ENCODE data around the gene CNTN5.

CNTN5 gene

DNA sequence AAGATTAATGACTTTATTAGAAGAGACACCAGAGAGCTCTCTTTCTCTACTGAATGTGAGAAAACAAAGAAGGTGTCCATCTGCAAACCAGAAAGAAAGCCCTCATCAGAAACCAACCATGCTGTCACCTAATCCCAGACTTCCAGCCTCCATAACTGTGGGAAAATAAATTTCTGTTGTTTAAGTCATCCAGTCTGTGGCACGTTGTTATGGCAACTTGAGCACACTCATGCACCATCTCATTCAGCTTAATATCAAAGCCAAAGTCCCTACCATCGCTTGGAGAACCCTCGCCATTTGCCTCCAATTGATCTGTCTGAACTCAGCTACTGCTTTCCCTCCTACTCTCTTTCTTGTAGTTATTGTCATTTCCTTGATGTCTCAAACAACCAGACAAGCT, 900.2 kb downstream of the CNTN5 start:
- no peak for DNase-seq (ENCODE audit: low read depth in 2 of 2)

DNA sequence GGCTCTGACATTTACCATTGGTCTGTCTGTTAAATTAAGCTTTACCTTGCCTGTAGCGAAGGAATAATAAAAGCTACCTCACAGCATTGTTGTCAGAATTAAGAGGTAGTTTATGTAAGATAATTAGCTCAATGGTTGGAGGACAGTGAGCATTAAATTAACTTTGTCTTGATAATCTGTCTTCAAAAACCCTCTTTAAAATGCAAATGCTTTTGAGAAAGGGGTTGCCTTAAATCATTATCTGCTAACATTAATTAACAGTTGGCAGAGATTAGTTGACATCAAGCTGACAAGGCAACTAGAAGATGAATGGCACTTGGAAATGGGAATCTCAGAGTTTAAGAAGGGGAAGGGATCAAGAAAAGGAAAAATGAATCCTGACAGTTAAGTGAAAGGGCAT, 905.2 kb downstream of the CNTN5 start:
- DNase-seq (ENCODE audit: low read depth in 2 of 2), result no peak

DNA sequence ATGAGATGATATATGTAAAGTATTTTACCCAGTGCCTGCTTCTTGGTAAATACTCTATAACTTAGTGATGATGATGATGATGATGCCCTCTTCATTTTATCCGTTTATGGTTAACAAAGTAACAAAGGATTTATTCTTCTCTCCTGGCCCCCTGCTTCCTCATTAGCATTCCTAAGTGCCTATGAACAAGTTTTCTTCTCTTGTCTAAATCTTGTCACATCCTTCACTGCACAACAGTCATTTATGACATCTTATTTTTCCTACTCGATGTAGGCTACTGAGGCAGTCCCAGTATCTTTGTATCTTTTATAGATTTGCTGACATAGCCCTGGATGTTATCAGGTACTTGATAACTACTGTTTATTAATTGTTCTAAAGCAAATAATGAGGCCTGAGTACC, 911.9 kb downstream of the CNTN5 start:
- no peak for DNase-seq (ENCODE audit: low read depth in 2 of 2)

DNA sequence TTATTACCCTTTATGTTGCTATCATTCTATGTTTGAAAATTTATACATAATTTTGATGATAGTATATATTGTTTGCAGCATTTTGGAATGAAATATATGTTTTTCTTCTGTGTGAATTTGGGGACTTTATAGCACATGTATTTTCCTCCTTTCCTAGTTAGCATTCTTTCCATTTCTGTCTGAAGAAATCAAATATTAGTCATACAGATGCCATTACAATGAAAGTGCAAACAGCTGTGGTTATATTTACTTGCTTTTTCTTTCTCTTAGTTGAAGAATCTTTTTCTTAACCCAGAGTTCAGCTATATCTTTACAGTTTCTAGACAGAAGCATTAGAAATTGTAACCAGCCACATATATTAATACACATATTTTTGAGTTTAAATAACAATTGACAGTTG, 913.3 kb downstream of the CNTN5 start:
- no peak for DNase-seq (ENCODE audit: low read depth in 2 of 2)

DNA sequence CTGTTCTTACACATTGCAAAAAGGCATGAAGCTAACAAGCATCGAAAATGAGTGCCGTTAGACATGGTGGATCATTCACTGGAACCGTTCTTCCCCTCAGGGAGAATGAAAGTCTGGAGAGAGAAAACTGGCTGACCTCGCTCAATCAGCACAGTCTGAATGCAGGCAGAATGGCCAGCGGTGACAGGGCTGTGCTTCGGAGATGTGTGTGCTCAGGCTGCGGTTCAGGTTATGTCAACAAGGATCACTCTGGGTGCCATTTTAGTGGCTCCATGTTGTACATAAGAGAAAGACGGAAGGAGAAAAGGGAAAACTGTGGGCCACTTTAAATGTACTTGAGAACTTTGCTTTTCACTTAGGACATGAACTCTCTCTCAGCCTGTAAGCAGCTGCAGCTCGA, 916.6 kb downstream of the CNTN5 start:
- DNase-seq (ENCODE audit: low read depth in 2 of 2), result no peak

DNA sequence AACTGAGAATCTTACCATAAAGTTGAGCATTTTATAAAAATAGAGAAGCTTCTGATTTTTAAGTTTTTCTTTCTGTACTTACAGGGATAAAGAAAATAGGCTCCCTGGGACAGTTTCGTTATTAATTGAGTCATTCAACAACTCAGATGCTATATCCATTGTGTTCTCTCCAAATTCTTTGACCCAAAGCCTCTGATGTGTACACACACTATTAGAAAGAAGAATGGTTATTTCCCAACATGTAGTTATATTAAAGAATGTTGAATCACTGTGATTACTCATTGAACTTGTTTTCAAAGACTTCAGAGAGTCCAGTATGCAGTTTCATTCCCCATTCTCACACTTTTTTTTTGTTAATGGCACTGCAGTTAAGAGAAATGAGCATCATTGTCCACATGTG, 932.1 kb downstream of the CNTN5 start:
- DNase-seq (ENCODE audit: low read depth in 2 of 2), result no peak

DNA sequence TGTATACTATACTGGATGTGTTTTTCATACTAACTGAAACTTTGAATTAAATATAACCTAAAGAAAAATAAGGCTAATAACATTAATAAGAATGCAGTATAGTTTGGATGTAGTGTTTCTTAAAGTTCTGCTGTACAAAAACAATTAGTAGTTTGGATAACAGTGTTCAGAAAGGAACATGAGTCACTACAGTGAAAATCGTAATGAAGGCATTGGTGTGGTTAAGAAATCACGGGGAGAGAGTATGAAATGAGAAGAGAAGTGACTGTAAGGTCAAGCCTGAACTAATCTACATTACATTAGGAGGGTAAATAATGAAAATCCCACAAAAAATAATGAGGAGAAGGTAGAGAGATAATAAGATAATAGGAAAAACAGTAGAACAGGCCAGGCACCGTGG, 939.8 kb downstream of the CNTN5 start:
- DNase-seq (ENCODE audit: low read depth in 2 of 2), result no peak

DNA sequence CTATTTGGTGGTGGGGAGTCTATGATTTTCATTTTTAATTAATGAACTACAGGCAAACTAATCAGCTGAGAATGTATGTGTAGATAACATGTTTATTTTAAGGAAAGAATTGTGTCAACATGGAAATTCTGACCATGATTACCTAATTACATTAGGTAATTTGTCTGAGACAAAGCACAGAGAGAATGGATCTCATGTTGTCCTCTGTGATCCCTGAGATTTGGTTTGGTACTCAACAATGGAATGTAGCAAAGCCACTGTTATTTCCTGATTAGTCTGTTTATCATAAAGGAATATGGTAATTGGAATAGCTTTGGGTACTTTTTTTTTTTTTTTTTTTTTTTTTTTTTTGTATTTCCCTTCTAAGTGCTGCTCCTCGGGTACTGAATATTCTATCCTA, 947.6 kb downstream of the CNTN5 start:
- DNase-seq (ENCODE audit: low read depth in 2 of 2), result no peak

DNA sequence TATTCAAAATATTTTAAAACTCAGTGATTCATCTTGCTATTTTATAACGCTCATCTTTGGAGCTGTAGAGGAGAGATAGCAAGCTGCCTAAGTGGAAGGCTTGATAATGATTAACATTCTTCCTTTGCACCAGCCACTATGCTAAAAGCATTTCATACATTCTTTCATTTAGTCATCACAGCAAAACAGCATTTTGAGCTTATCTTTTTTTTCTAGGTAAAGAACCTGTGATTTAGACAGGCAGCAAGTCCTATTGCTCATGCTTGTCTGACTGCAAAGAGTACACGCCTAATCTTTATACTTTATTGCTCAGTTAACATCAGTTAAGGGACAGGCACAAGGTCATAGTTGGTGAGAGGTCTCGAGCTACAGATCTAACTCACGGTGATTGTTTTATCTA, 953.2 kb downstream of the CNTN5 start:
- DNase-seq (ENCODE audit: low read depth in 2 of 2), result no peak

DNA sequence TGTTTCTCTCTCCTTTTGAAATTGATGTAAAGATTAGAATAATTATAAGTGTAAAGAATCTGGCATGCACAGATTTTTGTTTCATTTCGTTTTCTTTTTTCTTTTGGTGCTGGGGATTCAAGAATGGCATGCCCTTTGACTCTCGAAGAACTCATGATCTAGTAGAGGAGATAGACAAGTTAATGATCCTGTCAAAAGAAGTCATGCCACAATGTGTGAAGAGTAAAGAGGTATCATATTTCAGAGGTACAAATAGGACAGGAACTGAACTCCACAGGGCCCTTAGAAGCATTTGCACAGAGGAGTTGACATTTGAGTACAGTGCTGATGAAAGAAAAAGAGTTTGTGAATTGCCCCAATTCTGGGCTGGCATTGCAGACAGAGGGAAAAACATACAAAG, 958.3 kb downstream of the CNTN5 start:
- no peak for DNase-seq (ENCODE audit: low read depth in 2 of 2)

DNA sequence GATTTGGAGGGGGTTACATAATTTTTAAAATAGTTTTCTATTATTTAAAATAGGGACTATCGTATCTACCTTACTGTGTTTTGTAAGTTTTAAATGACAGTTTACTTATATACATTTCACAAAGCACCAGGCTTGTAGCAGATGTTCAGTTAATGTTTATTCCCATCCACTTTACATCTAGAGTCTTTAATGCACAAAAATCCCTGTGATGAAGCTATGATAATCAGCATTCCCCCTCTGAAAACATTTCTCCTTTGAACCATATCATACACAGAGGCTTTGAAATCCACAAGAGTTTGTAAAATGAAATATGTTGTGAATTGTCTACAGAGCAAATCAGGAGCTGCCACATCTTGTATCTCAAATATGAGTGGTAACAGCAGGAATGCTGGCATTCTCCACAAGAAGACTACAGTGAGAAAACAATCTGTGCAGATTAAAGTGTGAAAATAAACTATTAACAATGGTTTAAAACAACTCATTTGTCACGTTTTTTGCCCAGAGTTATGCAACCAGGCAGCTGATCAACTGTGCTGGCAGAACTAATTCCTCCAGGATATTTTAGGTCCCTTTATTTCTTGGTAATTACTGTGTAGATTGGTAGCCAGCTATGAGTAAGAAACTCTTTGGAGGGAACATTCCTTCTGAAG, 967.2 kb downstream of the CNTN5 start:
- no peak for DNase-seq (ENCODE audit: low read depth in 2 of 2)

DNA sequence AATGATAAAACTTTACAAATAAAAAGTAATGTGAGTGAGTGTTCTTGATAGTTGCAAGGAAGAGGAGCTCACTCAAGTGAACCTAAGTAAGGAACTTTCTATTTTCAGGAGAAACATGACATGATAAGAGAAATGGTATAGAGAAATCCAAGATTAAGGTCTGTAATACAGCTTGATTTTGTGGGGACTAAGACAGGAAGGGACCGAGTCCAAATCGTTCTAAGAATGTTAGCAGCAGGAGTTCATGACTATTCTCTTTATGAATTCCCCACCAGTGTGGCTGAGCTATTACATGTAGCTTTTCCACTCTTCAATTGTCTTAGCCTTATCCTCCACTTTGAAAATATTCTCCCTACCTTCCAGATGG, 967.7 kb downstream of the CNTN5 start:
- DNase-seq (ENCODE audit: low read depth in 2 of 2), result no peak

DNA sequence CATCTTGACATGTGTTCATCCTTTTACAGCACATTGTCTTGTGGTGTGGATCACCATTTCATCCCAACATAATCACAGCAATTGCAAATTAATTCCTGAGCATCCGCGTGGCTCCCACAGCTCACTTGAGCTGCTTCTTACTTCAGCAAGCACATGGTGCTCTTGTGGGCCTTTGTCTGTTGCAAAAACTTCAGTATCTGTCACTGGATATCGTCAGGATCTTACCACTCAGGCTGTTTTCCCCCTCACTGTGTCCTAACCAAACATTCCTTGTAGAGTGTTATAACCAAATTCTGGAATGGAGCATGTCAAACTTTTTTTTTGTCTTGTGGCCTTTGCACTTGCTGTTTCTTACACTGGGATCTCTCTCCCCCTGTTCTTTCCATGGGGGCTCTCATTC, 983.2 kb downstream of the CNTN5 start:
- no peak for DNase-seq (ENCODE audit: low read depth in 2 of 2)

DNA sequence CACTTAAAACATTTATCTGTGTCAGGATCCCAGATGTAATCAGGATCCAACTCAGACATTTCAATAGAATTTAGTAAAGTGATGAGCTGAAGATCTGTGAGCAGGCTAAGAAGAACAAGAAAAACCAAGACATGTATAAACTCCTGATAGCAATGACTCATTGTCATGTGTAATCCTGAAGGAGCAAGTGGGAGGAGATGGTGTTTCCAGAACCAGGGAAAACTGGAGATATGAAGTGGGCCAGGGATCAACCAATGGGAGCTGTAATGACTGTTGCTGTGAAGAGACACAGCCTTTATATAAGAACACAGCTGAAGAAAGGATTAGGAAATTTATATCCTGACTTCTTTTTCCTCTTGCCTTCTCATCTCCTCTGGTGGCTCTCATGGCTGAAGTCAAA, 983.8 kb downstream of the CNTN5 start:
- no peak for DNase-seq (ENCODE audit: low read depth in 2 of 2)

DNA sequence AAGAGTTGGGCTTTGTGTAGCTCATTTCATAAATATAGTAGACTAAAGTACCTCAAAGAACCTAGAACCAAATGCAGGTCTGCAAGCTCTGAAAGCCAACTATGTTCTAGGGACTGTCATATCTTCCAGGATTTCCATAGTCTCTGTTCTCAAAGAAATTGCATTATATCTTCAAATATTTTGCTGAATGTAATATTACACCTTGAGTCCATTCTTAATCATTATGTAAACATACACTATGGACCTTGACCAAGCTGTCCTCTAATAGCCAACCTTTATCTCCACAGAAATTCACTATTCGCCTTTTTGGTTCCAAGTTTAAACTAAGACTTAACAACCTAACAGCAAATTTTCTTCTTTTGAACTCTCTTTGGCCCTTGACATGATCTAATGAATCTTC, 987.7 kb downstream of the CNTN5 start:
- no peak for DNase-seq (ENCODE audit: low read depth in 2 of 2)

DNA sequence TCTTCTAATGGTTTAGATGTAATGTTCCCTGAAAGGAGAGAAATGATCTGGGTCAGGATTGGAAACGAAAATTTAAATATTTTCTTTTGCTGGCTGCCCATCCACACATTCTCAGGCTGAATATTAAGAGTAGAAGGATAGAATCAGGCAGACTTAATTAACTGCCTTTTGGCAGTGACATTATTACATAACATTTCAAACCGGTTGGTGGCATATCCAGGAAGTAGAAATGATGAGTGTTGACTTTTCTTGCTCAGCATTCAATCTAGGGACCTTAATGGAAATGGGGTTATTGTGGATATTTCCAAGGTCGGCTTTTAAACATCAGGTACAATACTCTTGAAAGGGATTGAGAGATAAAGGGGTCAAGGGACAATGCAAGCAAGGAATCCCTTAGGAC, 989.0 kb downstream of the CNTN5 start:
- no peak for DNase-seq (ENCODE audit: low read depth in 2 of 2)

DNA sequence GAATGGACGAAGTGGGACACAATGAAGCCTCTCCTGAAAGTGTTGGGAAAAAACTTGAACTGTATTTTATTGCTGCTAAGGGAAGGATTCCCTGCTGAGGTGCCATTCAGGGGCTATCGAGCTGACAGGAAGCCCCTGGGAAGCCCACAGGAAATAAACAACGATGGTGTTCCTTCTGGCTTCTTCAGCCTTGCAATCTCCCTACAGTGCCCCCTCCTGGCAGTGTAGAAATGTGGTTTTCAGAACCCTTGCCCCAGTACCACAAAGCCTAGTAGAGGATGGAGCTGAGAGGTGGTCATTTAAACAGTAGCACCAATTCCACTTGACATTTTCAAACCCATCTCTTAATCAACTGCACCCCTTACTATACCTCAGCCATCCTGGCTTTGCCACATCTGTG, 989.6 kb downstream of the CNTN5 start:
- no peak for DNase-seq (ENCODE audit: low read depth in 2 of 2)

DNA sequence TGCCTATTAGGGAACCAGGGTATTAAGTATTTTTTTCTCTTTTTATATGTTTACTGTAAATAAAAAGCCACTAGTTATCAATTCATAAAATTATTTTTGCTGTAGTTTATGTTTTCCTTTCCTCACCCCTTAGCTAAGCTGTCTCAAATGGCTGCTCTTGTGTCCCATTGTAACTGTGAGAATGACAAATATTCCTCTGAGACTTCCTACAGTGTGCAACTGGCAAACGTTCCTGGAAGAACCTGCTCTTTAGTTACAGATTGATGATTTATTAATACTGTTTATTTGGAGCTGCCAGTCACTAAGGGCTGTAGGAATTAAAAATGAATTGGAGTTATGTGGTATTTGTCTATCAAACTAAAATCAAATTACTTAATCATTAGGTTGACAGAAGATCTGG, 990.9 kb downstream of the CNTN5 start:
- no peak for DNase-seq (ENCODE audit: low read depth in 2 of 2)

DNA sequence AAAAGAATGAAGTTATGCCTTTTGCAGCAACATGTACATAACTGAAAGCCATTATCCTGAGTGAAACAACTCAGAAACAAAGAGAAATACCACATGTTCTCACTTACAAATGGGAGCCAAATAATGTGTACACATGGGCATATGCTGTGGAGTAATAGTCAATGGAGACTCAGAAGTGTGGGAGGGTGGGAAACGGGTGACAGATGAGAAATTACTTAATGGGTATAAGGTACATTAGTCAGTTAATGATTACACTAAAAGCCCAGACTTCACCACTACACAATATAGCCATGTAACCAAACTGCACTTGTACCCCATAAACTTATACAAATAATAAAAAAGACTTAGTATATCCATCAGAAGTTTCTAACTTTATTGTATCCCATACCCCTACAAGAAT, 992.3 kb downstream of the CNTN5 start:
- DNase-seq (ENCODE audit: low read depth in 2 of 2), result no peak

DNA sequence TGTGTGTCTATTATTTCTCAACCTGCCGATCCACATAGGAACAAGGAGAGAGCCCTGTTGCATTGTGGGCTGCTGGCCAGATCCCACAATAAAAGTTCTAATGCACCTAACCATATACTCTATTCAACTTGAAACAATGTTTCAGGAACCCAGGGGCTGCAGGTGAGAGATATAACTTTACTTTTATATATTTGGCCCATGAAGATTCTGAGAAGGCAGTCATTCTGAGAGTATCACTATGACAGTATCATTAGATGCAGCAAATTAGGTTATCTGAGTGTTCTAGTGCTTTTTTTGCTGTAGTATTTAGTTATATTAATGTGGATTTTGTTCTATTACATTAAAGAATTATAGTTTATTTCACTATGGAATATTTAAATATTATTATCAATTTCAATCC, 1011.2 kb downstream of the CNTN5 start:
- DNase-seq (ENCODE audit: low read depth in 2 of 2), result no peak

DNA sequence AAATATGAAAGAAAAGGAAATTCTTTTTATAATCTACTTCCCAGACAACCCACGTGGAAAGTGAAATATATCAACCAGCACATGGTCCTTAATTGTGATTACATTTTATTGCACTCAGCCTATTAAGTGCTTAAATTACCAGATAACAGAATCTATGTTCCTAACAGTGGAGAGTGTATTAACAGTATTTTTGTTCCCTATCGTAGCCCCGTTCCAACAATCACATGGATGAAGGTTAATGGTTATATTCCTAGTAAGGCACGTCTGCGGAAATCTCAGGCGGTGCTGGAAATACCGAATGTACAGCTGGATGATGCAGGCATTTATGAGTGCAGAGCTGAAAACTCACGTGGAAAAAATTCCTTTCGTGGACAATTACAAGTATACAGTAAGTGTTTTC, 1040.3 kb downstream of the CNTN5 start:
- DNase-seq (ENCODE audit: low read depth in 2 of 2), result no peak

DNA sequence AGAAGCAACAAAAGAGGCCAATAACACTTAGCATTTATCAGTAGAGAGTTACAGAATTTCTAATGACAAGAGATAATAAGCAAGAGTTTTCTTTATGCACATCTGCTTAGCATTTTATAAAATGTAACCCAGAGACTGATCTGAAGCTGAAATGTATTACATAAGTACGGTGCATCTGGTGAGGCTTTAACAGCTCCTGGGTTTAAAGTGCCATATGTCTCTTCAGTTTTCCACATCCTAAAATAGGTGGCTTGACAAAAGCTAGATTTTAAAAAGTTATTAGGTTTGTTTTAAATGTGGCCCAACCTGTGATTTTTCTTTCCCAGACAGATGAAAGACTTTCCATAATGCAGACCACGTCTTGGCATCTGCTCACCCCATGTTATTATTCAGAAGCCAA, 1045.7 kb downstream of the CNTN5 start:
- no peak for DNase-seq (ENCODE audit: low read depth in 2 of 2)

DNA sequence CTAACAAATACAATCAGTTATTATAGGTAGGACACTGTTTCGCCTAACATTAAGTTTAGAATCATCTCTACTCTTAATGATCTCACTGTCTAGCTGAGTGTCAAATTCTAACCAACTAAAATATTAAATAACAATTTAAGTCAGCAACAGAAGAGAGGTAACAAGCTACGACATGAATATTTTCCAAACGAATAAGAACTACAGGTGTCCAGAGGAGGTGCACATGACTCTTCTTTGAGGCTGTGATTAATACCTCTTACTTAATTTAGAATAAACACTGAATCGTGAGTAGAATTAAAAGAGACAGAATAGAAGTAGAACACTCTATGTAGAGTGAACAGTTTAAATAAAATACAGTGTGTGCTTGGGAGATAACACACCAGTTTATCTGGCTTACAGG, 1047.4 kb downstream of the CNTN5 start:
- DNase-seq (ENCODE audit: low read depth in 2 of 2), result no peak

DNA sequence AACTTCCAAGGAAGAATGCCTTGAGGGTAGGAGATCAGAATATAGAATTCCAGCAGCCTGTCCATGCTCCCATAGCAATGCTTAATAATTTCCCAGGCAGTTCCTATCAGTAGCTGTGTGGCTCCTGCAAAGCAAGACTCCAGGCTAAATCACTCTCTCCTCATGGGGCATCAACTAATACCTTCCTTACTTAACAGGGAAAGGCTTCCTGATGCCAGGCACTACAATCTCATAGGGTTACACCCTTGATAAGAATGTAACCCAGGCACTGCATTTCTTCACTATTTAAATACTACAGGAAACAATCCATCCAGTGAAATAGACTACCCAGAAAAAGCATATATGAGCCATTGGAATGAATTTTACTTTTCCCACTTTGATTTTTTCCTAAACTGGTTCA, 1051.4 kb downstream of the CNTN5 start:
- no peak for DNase-seq (ENCODE audit: low read depth in 2 of 2)

DNA sequence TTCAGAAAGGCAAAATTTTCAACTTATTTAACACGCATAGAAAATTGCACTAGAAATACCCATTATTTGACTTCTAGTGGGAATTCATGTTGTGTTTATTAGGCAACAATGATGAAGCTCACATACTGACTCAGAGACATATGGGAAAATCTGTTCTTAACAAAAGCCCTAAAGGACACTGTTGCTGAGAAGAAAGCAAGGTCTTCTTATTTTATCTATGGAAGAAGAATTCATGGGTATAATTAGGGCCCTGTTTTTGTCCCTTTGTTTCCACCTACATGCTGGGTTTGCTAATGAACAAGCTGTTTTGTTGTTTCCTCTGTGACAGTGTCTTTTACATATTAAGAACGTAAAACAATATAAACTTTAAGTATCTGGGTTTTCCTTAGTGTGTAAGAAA, 1059.6 kb downstream of the CNTN5 start:
- DNase-seq (ENCODE audit: low read depth in 2 of 2), result no peak

Measured in stimulated activated CD8-positive, alpha-beta memory T cell treated with anti-CD3 and anti-CD28 coated beads, Interleukin-2, amount 100 ng/mL, for 48 hours (primary cell).